HCT116 (cell line): ENCODE measurements around the gene COL8A2. TPM values are rescaled to one million over a fixed set of nuclear protein-coding genes. Genes with fewer than 3 reads are reported as not detected.

Source experiments
- ATAC-seq: fragments of 200-7000 bp; cut with Tn5 transposase; 2 replicates; pipeline ENCODE4 v1.9.1; 2020; ENCODE audit warnings: mild to moderate bottlenecking, moderate library complexity
- BruUV-seq: library from RNA; stranded (reverse); fragments of 400-500 nt; replicated peaks from 2 replicates; lab custom pipeline; 2021; lab: Mats Ljungman, UMichigan
- CTCF ChIA-PET: fragments of 300-600 bp; sonication (Branson Sonifier 250); formaldehyde crosslinking; loops from one replicate; lab custom pipeline; 2021; ENCODE audit warnings: antibody characterized with exemption; lab: Charles Lee
- POLR2A ChIA-PET: fragments of 300-600, 350-600 bp; sonication (Branson Sonifier 250); formaldehyde crosslinking; loops from one replicate; lab custom pipeline; 2021; ENCODE audit warnings: antibody characterized with exemption; lab: Charles Lee
- RAD21 ChIA-PET, 2 experiments: fragments of 300-600 bp; sonication (Branson Sonifier 250); formaldehyde crosslinking; loops; one replicate each; lab custom pipeline; 2023; ENCODE audit warnings: low total read pairs in 2 of 2; ENCODE audit not compliant: uncharacterized antibody in 2 of 2, unreplicated experiment in 2 of 2, low non-redundant PET in 1 of 2; lab: Charles Lee
- DNase-seq: peaks from one replicate; pipeline ENCODE4 v3.0.0-alpha.2; 2010; ENCODE audit warnings: low read depth, low spot score
- H2AFZ ChIP-seq: fragments of 200-600 bp; shearing (Covaris generic), sonication (generic); 2 replicates; pipeline ENCODE4 v1.6.1; 2017; ENCODE audit warnings: low read depth, mixed run types, mixed read lengths, antibody characterized with exemption, low read length; ENCODE audit not compliant: poor library complexity, severe bottlenecking
- H3K27ac ChIP-seq: 2 replicates; pipeline ENCODE4 v1.5.1; 2012; ENCODE audit warnings: low read depth, low read length
- H3K27me3 ChIP-seq: fragments of 200-600 bp; sonication (generic); 2 replicates; pipeline ENCODE4 v1.6.1; 2016; ENCODE audit warnings: mixed run types, low read length, mixed read lengths; ENCODE audit not compliant: insufficient read depth
- H3K36me3 ChIP-seq, 2 experiments: fragments of 200-500 bp in 1 of 2; fragments of 200-600 bp in 1 of 2; sonication (Bioruptor generic) in 1 of 2; sonication (generic) in 1 of 2; 2 replicates each; pipeline versions ENCODE4 v1.5.1 to v1.6.1; 2014 to 2016; ENCODE audit warnings: low read length in 2 of 2, inconsistent platforms in 1 of 2, mixed read lengths in 1 of 2, mixed run types in 1 of 2; ENCODE audit not compliant: insufficient read depth in 2 of 2, control insufficient read depth in 1 of 2
- H3K4me1 ChIP-seq, 2 experiments: fragments of 200-600 bp in 1 of 2; sonication (generic) in 1 of 2; 2 replicates each; pipeline versions ENCODE4 v1.5.1 to v1.6.1; 2012 to 2017; ENCODE audit warnings: low read length in 2 of 2, inconsistent platforms in 1 of 2, mild to moderate bottlenecking in 1 of 2, mixed read lengths in 1 of 2, mixed run types in 1 of 2, moderate library complexity in 1 of 2; ENCODE audit not compliant: insufficient read depth in 2 of 2, control insufficient read depth in 1 of 2
- H3K4me2 ChIP-seq: fragments of 200-600 bp; sonication (generic); 2 replicates; pipeline ENCODE4 v1.6.1; 2017; ENCODE audit warnings: mixed run types, low read length, mixed read lengths
- H3K4me3 ChIP-seq, 2 experiments: fragments of 200-600 bp in 1 of 2; sonication (generic) in 1 of 2; replicated peaks in 1 of 2; 2 replicates each; pipeline ENCODE4 v1.5.1; 2011 to 2016; ENCODE audit warnings: low read length in 2 of 2, control low read depth in 1 of 2, low read depth in 1 of 2, mild to moderate bottlenecking in 1 of 2, mixed read lengths in 1 of 2, mixed run types in 1 of 2
- H3K79me2 ChIP-seq: fragments of 200-600 bp; sonication (generic); 2 replicates; pipeline ENCODE4 v1.6.1; 2017; ENCODE audit warnings: mild to moderate bottlenecking, mixed run types, low read length, moderate library complexity, mixed read lengths; ENCODE audit not compliant: insufficient read depth
- H3K9ac ChIP-seq: fragments of 200-600 bp; sonication (generic); 2 replicates; pipeline ENCODE4 v1.6.1; 2016; ENCODE audit warnings: low read length, mixed read lengths
- H3K9me2 ChIP-seq: fragments of 200-600 bp; sonication (generic), shearing (Covaris generic); 2 replicates; pipeline ENCODE4 v1.6.1; 2017; ENCODE audit warnings: mixed run types, mild to moderate bottlenecking, moderate library complexity; ENCODE audit not compliant: insufficient read depth
- H3K9me3 ChIP-seq, 2 experiments: fragments of 200-500 bp in 1 of 2; fragments of 200-600 bp in 1 of 2; sonication (Bioruptor generic) in 1 of 2; sonication (generic) in 1 of 2; 2 replicates each; pipeline ENCODE4 v1.6.1; 2014 to 2017; ENCODE audit warnings: low read length in 2 of 2, mixed read lengths in 2 of 2, inconsistent platforms in 1 of 2, low read depth in 1 of 2, mild to moderate bottlenecking in 1 of 2, mixed run types in 1 of 2, moderate library complexity in 1 of 2; ENCODE audit not compliant: control insufficient read depth in 1 of 2, insufficient read depth in 1 of 2
- H4K20me1 ChIP-seq: fragments of 200-600 bp; sonication (generic), shearing (Covaris generic); 2 replicates; pipeline ENCODE4 v1.6.1; 2017; ENCODE audit warnings: mixed run types, mild to moderate bottlenecking, moderate library complexity; ENCODE audit not compliant: insufficient read depth
- CBX3 ChIP-seq: IDR thresholded peaks from 2 replicates; pipeline ENCODE4 v1.6.1; 2012; ENCODE audit warnings: low read depth
- CEBPB ChIP-seq: IDR thresholded peaks from 2 replicates; pipeline ENCODE4 v1.6.1; 2012; ENCODE audit warnings: low read depth
- ELF1 ChIP-seq: IDR thresholded peaks from 2 replicates; pipeline ENCODE4 v1.6.1; 2012; ENCODE audit warnings: low read depth, borderline replicate concordance
- SIN3A ChIP-seq: IDR thresholded peaks from 2 replicates; pipeline ENCODE4 v1.6.1; 2012; ENCODE audit warnings: low read depth
- SP1 ChIP-seq: IDR thresholded peaks from 2 replicates; pipeline ENCODE4 v1.6.1; 2012; ENCODE audit warnings: low read depth
- YY1 ChIP-seq: IDR thresholded peaks from 2 replicates; pipeline ENCODE4 v1.6.1; 2011; ENCODE audit warnings: low read length, low read depth, moderate library complexity, mild to moderate bottlenecking; ENCODE audit not compliant: insufficient replicate concordance; ENCODE audit errors: extremely low read depth
- ZNF274 ChIP-seq: fragments of 200-500 bp; sonication (Bioruptor generic); IDR thresholded peaks from 2 replicates; pipeline ENCODE4 v1.6.1; 2014; ENCODE audit warnings: mild to moderate bottlenecking, low read depth, low read length, inconsistent platforms
- intact Hi-C: fragments of 100-400 bp; cut with micrococcal nuclease; formaldehyde crosslinking; loops from 2 replicates; pipeline ENCODE4 v1.10.0; 2022
- total RNA-seq: library from RNA; stranded (reverse); gene quantifications from one replicate; pipeline ENCODE4 v1.2.1, GENCODE V29; 2021; ENCODE audit not compliant: unreplicated experiment
- TF ChIP-seq, protein P1 (sequence below), 3 experiments: fragments of 200-600 bp in 1 of 3; sonication (generic) in 1 of 3; IDR thresholded peaks in 2 of 3; conservative IDR thresholded peaks in 1 of 3; 2 replicates each; pipeline ENCODE4 v1.5.1; 2012 to 2017; ENCODE audit warnings: low read depth in 2 of 3, low read length in 2 of 3, antibody characterized with exemption in 1 of 3, borderline replicate concordance in 1 of 3, control low read depth in 1 of 3, mild to moderate bottlenecking in 1 of 3, mixed read lengths in 1 of 3, mixed run types in 1 of 3, moderate library complexity in 1 of 3; ENCODE audit not compliant: insufficient read depth in 1 of 3
- TF ChIP-seq, protein P2 (sequence below): IDR thresholded peaks from 2 replicates; pipeline ENCODE4 v1.6.1; 2011; ENCODE audit warnings: mild to moderate bottlenecking, low read length, moderate library complexity; ENCODE audit not compliant: insufficient replicate concordance; ENCODE audit errors: extremely low read depth
- TF ChIP-seq, protein P3 (sequence below): IDR thresholded peaks from 2 replicates; pipeline ENCODE4 v1.6.1; 2012; ENCODE audit warnings: low read depth

The COL8A2 gene
- total RNA-seq, 1 experiment from 2014 or later, result 0.05 TPM

DNA sequence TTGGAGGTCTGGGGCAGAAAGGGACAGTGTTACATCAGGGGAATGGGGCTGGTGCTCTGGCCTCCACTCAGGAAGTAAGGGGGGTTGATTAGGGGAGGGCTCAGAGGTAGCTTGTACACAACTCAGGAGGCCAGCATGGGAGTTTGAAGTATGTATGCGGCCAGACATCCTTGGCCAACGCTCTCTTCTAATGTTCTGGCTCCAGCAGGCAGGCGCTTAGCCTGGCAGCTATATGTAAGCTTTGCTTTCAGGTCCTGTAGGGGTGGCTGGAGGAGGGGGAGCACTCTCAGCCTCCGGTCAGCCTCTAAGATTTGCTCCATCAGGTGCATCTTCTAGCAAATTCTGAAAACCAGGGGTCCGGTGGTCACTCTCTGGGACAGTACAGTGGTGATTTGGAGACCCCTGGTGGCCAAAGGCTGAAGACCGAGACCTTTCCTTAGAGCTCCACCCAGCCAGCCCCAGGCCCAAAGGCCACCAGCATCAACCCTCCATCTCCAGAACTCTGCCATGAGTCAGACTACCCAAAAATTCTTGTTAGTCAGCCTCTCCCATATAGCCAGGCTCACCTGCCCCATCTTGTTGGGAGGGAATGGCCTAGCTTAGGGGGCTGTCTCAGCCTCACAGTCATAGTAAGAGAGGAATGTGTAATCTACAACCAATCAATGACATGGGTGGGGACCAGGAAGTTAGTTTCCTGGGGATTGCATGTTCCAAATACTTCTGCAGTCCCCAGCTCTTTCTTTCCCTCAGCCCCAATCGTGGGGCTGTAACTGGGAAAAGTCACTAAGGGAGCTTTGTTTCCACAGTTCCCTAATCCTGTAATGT lies 9.7 kb upstream of the COL8A2 start (continued):
- TF ChIP-seq, protein P1, sequence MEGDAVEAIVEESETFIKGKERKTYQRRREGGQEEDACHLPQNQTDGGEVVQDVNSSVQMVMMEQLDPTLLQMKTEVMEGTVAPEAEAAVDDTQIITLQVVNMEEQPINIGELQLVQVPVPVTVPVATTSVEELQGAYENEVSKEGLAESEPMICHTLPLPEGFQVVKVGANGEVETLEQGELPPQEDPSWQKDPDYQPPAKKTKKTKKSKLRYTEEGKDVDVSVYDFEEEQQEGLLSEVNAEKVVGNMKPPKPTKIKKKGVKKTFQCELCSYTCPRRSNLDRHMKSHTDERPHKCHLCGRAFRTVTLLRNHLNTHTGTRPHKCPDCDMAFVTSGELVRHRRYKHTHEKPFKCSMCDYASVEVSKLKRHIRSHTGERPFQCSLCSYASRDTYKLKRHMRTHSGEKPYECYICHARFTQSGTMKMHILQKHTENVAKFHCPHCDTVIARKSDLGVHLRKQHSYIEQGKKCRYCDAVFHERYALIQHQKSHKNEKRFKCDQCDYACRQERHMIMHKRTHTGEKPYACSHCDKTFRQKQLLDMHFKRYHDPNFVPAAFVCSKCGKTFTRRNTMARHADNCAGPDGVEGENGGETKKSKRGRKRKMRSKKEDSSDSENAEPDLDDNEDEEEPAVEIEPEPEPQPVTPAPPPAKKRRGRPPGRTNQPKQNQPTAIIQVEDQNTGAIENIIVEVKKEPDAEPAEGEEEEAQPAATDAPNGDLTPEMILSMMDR (IDR thresholded peaks at IDR 0.05 in 2 of 3, conservative IDR thresholded peaks at IDR 0.05 in 1 of 3; ENCODE audit: borderline replicate concordance in 1 of 3, insufficient read depth in 1 of 3, low read depth in 2 of 3, low read length in 2 of 3), result peak; percentile 77 to 81 (median 81); a peak in 5 of 6 replicates
- TF ChIP-seq CEBPB, result no peak
- TF ChIP-seq CBX3, result no peak
- TF ChIP-seq, protein P2, sequence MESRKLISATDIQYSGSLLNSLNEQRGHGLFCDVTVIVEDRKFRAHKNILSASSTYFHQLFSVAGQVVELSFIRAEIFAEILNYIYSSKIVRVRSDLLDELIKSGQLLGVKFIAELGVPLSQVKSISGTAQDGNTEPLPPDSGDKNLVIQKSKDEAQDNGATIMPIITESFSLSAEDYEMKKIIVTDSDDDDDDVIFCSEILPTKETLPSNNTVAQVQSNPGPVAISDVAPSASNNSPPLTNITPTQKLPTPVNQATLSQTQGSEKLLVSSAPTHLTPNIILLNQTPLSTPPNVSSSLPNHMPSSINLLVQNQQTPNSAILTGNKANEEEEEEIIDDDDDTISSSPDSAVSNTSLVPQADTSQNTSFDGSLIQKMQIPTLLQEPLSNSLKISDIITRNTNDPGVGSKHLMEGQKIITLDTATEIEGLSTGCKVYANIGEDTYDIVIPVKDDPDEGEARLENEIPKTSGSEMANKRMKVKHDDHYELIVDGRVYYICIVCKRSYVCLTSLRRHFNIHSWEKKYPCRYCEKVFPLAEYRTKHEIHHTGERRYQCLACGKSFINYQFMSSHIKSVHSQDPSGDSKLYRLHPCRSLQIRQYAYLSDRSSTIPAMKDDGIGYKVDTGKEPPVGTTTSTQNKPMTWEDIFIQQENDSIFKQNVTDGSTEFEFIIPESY, result no peak

DNA sequence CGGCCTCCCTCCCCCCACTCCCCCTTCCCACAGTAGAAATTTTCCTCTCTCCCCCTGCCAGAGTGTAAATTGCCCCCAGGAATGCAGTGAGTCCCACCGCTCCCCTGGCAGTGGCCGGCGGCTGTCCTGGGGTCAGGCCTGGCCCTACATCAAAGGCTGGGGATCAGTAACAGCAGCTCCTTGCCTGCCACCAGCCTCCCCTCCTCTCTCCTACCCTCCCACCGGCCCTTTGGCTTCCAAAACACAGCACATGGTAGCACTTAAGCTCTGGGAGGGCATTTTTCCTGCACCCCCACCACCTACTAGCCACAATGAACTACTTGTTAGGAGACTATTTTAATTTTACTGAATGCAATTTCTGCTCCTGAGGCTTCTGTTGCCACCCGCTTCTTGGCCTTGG lies 9.0 kb upstream of the COL8A2 start:
- ATAC-seq, result no peak
- intact Hi-C loops, result loop anchor here (1.0 kb wide), 1 partner anchor 34 kb away; no protein-coding TSS in a partner anchor
- RAD21 ChIA-PET, result interaction anchor here in 1 of 2 experiments (1.0 to 1.5 kb wide), 2 partner anchors 33 to 276 kb away, joined by 3 to 16 read pairs; no protein-coding TSS in a partner anchor
- BruUV-seq, result no TSS peak
- H3K4me3 ChIP-seq, result no peak overlapping the region
- no peaks in the 10 kb centered on the region for H3K9me3 ChIP-seq
- H3K4me1 ChIP-seq, result peaks cover 0 to 18% of the 10 kb centered on the region in 2 experiments; a peak in 2 of 4 replicates
- no peaks in the 10 kb centered on the region for H4K20me1 ChIP-seq
- H3K9me2 ChIP-seq, result no peaks in the 10 kb centered on the region
- H3K4me2 ChIP-seq, result no peak overlapping the region
- no peak overlapping the region for H3K27ac ChIP-seq
- no peaks in the 10 kb centered on the region for H3K79me2 ChIP-seq
- CTCF ChIA-PET, result interaction anchor here (1.2 to 4.3 kb wide), 7 partner anchors 10 to 38 kb away, joined by 3 to 31 read pairs (median 7); partner anchors contain the start of gene TRAPPC3
- no peak for DNase-seq
- H2AFZ ChIP-seq, result no peak overlapping the region
- POLR2A ChIA-PET, result interaction anchor here (2.3 kb wide), 1 partner anchor 15 kb away, joined by 11 read pairs; the partner anchor contains the start of gene TRAPPC3
- H3K9ac ChIP-seq, result no peak overlapping the region
- H3K36me3 ChIP-seq, result peaks cover 2 to 13% of the 10 kb centered on the region in 2 experiments; a peak in 1 of 4 replicates
- H3K27me3 ChIP-seq, result no peaks in the 10 kb centered on the region
- no peak for TF ChIP-seq ZNF274
- TF ChIP-seq, protein P3, sequence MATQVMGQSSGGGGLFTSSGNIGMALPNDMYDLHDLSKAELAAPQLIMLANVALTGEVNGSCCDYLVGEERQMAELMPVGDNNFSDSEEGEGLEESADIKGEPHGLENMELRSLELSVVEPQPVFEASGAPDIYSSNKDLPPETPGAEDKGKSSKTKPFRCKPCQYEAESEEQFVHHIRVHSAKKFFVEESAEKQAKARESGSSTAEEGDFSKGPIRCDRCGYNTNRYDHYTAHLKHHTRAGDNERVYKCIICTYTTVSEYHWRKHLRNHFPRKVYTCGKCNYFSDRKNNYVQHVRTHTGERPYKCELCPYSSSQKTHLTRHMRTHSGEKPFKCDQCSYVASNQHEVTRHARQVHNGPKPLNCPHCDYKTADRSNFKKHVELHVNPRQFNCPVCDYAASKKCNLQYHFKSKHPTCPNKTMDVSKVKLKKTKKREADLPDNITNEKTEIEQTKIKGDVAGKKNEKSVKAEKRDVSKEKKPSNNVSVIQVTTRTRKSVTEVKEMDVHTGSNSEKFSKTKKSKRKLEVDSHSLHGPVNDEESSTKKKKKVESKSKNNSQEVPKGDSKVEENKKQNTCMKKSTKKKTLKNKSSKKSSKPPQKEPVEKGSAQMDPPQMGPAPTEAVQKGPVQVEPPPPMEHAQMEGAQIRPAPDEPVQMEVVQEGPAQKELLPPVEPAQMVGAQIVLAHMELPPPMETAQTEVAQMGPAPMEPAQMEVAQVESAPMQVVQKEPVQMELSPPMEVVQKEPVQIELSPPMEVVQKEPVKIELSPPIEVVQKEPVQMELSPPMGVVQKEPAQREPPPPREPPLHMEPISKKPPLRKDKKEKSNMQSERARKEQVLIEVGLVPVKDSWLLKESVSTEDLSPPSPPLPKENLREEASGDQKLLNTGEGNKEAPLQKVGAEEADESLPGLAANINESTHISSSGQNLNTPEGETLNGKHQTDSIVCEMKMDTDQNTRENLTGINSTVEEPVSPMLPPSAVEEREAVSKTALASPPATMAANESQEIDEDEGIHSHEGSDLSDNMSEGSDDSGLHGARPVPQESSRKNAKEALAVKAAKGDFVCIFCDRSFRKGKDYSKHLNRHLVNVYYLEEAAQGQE, result no peak
- TF ChIP-seq SP1, result no peak
- TF ChIP-seq SIN3A, result no peak
- TF ChIP-seq, protein P1 (IDR thresholded peaks at IDR 0.05 in 2 of 3, conservative IDR thresholded peaks at IDR 0.05 in 1 of 3; ENCODE audit: borderline replicate concordance in 1 of 3, insufficient read depth in 1 of 3, low read depth in 2 of 3, low read length in 2 of 3), result no peak
- TF ChIP-seq YY1, result no peak
- TF ChIP-seq ELF1, result no peak
